Measurements from ENCODE around the gene ERAL1.
A peak's percentile ranks its signal among the peaks of the same experiment; 100 is the strongest.
"Not testable (repeated sequence)": the region's sequence is repeated elsewhere in the genome, so short reads cannot be mapped to it uniquely, and the experiment has no call there.

ERAL1 gene

GRCh38 chr17:28854457-28855335 lies at the start of gene ERAL1:
Gene ERAL1 (plus strand): TSS chr17:28855016. CDS start chr17:28855035, 19 bp downstream.
- DNase-seq, result peak; percentile 88

GRCh38 chr17:28807925-28808634 lies 46.7 kb upstream of the ERAL1 start:
- DNase-seq, result no peak

DNA sequence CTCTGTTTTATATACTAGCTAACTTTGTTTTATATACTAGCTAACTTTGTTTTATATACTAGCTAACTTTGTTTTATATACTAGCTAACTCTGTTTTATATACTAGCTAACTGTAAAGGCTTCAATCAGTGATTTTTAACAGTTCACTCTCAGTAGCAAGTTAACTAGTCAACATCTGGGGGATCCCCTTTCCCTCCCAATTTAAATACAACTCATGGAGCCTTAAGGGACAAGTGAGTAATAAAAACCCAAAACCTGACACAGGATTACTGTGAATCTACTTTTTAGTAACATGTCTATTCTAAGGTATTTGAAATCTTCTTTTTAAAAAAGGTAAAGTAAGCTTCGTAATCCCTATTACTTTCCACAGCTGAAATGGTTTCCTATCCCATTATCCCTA lies 44.4 kb upstream of the ERAL1 start:
- DNase-seq, result no peak

DNA sequence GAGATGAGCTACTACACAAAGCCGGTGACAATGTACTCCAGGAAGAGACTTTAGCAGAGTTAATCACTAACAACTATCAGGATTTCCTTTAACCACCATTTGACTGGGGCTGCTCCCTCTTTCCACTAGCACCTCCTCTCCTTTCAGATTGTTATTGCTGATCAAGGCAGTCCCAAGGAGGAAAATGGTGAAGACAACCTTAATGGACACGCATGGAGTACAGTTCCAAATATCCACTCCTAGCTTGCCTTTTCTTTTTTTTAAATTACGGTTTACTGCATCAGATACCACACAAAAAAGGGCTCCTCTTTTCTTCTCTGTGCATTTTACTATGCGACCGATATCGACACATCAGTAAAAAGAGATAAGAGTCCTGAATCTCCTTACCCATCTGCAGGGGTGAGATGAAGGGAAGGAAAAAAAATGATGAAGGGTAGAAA lies 43.1 kb upstream of the ERAL1 start:
- no peak for DNase-seq

DNA sequence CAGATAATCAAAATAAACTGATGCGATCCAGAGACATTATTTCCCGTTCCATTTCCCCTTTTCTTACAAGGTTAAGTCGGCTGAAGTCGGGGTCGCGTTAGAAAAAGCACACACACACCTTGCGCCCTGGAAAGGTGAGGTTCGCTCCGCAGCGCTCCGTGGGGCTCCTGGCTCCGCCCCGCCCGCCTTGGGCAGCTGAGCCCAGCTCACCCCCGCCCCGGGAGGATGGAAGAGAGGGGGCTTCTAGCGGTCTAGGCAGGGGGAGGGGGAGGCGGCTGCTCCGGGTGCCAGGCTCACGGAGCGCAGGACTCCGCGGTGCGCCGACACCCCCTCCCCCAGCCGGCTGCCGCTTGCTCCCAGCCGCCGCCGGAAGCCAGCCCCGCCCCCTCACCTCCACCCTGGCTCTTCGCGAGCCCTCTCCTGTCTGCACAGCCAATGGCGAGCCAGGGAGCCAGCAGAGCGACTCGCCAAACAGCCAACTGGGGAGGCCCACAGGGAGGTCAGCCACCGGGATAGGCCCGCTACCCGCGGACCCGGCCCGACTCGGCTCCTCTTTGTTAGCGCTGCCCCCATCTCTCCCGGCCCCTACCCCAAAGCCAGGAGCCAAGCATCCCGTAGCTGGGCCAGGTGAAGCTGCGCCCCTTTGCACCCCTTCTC lies 42.6 kb upstream of the ERAL1 start:
- peak; percentile 97 for DNase-seq

DNA sequence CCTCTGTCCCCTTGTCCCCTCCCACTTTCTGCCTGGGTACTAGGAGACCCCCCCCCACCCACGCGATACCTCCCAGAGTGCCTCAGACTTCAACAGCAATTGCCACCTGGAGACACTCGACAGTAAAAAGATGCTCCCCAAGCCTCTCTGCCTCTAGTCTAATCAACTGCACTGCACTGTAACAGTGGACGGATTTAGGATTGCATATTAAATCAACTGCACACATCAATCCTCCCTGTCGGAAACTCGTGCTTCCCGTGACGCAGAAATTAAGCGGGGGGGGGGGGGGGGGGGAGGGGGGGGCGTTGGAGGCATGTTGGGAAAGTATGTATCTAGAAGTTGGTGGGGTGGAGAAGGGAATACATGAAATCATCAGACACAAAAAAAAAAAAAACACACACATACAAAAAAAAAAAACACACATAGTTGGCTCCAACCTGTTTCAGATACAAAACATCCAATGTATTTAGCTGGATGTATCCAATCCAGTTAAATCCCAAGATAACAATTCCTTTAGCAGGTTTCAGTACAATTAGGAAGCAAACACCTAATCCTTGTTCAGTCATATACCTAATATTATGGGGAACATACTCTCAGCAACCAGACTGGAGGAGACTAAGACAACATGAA lies 42.0 kb upstream of the ERAL1 start:
- no peak for DNase-seq

DNA sequence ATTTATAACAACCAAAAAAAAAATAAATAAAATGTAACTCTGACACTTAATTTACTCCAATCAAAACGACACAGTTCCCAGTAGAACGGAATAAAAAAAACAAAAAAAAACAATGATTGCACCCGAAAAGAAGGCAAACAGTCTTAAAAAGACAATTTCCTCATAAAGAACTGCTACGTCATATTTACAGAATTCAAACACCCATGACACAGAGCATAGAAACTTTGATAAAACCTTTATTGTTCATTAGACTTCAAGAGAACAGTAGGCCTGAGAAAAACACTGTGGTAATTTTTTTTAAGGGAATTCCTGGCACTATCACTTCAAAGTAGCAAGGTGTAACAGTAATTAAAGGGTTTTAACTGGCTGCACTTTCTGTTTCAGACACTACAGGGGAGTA lies 38.3 kb upstream of the ERAL1 start:
- no peak for DNase-seq

GRCh38 chr17:28818819-28819221 lies 36.0 kb upstream of the ERAL1 start:
- DNase-seq, result no peak

GRCh38 chr17:28819582-28819981 lies 35.2 kb upstream of the ERAL1 start:
- no peak for DNase-seq

- no peak for DNase-seq
These were observed 27.1 kb upstream of the ERAL1 start for GRCh38 chr17:28827672-28828071.

GRCh38 chr17:28828294-28829040 lies 26.3 kb upstream of the ERAL1 start:
- peak; percentile 11 for DNase-seq

- DNase-seq, result no peak
These were observed 20.4 kb upstream of the ERAL1 start for GRCh38 chr17:28834420-28834819.

DNA sequence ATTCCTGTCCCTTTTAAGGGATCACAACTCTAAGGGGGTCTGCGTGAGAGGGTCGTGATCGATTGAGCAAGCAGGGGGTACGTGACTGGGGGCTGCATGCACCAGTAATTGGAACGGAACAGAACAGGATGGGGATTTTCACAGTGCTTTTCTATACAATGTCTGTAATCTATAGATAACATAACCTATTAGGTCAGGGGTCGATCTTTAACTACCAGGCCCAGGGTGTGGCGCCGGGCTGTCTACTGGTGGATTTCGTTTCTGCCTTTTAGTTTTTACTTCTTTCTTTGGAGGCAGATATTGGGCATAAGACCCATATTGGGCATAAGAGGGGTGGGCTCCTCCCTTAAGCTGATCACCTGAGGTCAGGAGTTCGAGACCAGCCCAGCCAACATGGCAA lies 18.3 kb upstream of the ERAL1 start:
- not testable (repeated sequence) for DNase-seq

DNA sequence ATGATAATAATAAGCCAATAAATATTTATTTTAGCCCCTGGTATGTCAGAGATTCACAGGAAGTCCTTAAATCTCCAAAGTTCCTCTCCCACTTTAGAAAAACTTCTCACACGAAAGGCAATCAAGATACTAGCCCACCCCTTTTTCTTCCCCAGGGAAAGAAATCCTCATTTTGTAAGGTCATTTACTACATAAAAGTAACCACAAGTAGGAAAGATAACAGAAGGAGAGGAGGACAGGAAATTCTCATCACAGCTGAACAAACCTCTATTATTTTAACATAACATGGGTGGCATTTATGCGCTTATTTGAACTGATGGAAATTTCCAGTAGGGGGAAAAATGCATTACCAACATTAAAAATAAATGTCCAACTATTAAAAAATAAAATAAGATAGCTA lies 15.6 kb upstream of the ERAL1 start:
- DNase-seq, result no peak

DNA sequence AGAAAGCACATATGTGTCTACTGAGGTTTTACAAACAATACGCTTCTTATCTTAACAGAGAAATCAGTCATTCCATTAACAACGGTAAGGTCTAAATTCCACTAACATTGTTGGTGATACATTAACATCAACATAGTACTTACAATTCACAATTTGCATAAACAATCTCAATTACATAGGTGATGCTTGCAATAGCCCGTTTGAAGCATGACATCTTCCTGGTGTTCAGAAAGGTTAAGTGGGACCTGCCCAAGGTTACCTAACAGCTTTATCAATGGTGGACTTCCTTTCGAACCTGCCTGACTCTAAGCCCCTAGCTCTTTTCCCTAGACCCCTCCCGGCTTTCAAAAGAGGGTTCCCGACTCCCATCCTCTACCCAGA lies 12.9 kb upstream of the ERAL1 start:
- DNase-seq, result no peak

DNA sequence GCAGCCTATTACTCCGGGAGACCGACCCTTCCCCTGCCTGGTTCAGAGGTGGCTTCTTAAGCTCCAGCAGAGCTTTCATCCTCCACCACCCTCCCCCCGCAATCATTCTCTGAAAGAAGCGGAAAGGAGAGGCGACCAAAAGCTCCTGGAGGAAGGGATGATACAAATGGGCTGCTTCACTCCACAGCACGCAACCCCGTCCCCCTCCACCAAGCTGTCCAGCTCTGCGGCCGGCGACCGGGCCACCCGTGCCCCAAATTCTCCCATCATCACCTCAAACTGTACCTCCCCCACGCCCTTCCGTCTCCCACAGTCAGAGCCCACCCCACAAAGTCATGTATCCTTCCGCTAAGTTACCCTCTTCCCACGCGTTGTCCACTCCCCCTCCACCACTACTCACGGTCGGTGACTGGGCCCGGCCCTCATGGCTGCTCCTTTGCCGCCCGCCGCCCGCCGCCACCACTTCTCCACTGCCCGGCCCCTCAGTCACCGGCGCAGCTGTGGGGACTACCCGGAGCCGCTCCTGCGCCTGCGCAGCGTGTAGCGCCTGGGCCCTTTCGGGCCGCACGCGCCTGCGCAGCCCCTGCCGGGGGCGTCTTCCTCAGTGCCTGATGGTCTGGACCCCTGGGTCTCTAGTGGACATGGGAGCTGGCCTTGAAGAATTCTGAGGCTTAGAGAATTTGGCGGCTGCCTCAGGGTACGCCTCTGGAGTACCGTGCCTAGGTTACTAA lies 12.4 kb upstream of the ERAL1 start, which contains the start of gene FAM222B:
FAM222B (minus strand) TSS at position 509 of the 731 bp plus-strand sequence. CDS start 76,123 bp downstream, outside the sequence.
- peak; percentile 90 for DNase-seq

DNA sequence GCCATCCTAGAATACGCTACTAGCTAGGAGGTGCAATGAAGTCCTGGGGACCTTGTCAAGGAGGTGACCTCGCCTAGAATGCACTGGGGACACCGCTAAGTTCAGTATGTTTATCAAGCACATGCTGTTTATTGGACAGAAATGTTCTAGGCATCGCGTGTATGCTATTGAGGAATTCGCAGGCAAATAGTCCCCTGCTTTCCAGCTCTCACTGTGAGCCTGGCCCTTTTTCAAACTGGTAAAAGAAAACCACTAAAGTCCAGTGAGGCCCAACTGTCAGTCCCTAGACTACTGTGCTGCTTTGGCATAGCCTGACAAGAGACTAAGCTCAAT lies 11.0 kb upstream of the ERAL1 start:
- no peak for DNase-seq

GRCh38 chr17:28846231-28846630 lies 8.6 kb upstream of the ERAL1 start:
- DNase-seq, result no peak

- DNase-seq, result not testable (repeated sequence)
These were observed 8.1 kb upstream of the ERAL1 start for GRCh38 chr17:28846699-28847098.

DNA sequence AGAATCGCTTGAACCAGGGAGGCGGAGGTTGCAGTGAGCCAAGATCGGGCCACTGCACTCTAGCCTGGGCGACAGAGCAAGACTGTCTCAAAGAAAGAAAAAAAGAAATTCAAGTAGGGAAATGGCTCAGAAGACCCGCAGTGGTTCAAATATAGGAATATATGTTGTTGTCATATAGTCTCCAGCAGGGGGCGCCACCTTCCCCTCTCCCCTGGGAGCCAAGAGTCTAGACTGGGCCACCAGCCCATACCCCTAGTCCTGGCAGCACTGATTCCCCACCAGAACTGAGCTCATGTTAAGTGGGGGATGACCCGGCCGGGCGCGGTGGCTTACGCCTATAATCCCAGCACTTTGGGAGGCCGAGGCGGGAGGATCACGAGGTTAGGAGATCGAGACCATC lies 6.1 kb upstream of the ERAL1 start:
- peak; percentile 85 for DNase-seq

- DNase-seq, result no peak
These were observed 5.5 kb upstream of the ERAL1 start for GRCh38 chr17:28849281-28849680.

DNA sequence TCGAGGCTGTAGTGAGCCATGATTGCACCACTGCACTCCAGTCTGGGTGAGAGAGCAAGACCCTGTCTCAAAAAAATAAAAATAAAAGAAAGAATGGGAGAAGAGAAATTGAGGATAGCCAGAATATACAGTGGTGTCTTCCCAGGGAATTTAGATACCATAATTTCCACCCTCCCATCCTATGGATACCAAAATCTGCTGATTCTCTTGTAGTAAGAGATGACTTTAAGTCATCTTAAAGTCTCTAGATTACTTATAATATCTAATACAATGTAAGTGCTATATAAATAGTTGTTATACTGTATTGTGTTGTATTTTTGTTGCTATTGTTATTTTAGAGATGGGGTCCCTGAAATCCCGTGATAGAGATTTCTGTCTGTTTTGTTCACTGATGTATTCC lies 1.5 kb upstream of the ERAL1 start:
- DNase-seq, result no peak

Data from stimulated activated CD8-positive, alpha-beta memory T cell treated with anti-CD3 and anti-CD28 coated beads, Interleukin-4, amount 100 ng/mL, for 48 hours (primary cell).